Esophagus squamous epithelium (tissue), 4 donors: ENCODE data around the gene RAB11FIP5.

ENCODE experiments used
- POLR2A ChIP-seq, 4 donors: fragments of 450-650 bp; IDR thresholded peaks; one replicate each; pipeline ENCODE4 v1.6.1; 2017; ENCODE audit warnings: antibody characterized with exemption in 4 of 4, mild to moderate bottlenecking in 4 of 4, moderate library complexity in 3 of 4
- TF ChIP-seq, protein P1 (sequence below), 6 experiments: fragments of 450-650 bp in 4 of 6; fragments of 200-600 bp in 2 of 6; sonication (generic) in 2 of 6; IDR thresholded peaks; one replicate each; pipeline ENCODE4 v1.5.1; 2016 to 2019; ENCODE audit warnings: antibody characterized with exemption in 6 of 6, mild to moderate bottlenecking in 4 of 6, moderate library complexity in 4 of 6

GRCh38 chr2:73032702-73033097 is 80.0 kb downstream of the RAB11FIP5 start:
- TF ChIP-seq, protein P1, sequence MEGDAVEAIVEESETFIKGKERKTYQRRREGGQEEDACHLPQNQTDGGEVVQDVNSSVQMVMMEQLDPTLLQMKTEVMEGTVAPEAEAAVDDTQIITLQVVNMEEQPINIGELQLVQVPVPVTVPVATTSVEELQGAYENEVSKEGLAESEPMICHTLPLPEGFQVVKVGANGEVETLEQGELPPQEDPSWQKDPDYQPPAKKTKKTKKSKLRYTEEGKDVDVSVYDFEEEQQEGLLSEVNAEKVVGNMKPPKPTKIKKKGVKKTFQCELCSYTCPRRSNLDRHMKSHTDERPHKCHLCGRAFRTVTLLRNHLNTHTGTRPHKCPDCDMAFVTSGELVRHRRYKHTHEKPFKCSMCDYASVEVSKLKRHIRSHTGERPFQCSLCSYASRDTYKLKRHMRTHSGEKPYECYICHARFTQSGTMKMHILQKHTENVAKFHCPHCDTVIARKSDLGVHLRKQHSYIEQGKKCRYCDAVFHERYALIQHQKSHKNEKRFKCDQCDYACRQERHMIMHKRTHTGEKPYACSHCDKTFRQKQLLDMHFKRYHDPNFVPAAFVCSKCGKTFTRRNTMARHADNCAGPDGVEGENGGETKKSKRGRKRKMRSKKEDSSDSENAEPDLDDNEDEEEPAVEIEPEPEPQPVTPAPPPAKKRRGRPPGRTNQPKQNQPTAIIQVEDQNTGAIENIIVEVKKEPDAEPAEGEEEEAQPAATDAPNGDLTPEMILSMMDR (IDR thresholded peaks at IDR 0.05), result no peak
- no peak for TF ChIP-seq POLR2A (IDR thresholded peaks at IDR 0.05)
